ENCODE results near the gene ZDHHC22. TPM values are rescaled to one million over a fixed set of nuclear protein-coding genes. Genes with fewer than 3 reads are reported as not detected.

Gene ZDHHC22
- total RNA-seq, 1 experiment from 2014 or later, result 11.3 TPM

GRCh38 chr14:77131206-77131605 is 10.4 kb downstream of the ZDHHC22 start:
- H3T11ph ChIP-seq (ENCODE audit: low read length), result no peak overlapping the region
- no peak overlapping the region for H3K4me2 ChIP-seq (ENCODE audit: insufficient read depth, insufficient read length, low read length)
- no peaks in the 10 kb centered on the region for H4K20me1 ChIP-seq (ENCODE audit: control insufficient read depth, insufficient read depth, insufficient read length)
- H2AK5ac ChIP-seq (ENCODE audit: insufficient read length, low read length), result no peak overlapping the region
- Mint-ChIP-seq H3K27ac (no peak overlapping the region), H3K27me3 (ENCODE audit: low read depth) (peaks cover 7% of the 10 kb centered on the region), H3K36me3 (ENCODE audit: insufficient read depth in 1 of 3, low read depth in 3 of 3) (peaks cover 0 to 24% (median 7%) of the 10 kb centered on the region in 3 experiments; a peak in 5 of 7 replicates), H3K9me3 (no peaks in the 10 kb centered on the region), H3K4me1 (peaks cover 13 to 20% of the 10 kb centered on the region in 2 experiments), H3K4me3 (no peak overlapping the region)
- no peak overlapping the region for H3K27ac ChIP-seq (ENCODE audit: insufficient read length, low read depth, low read length)
- WGBS (ENCODE audit: extremely low coverage, insufficient read length, low lambda C conversion rate), result no CpG with 5 or more reads among the region's 2 CpGs
- H3K23me2 ChIP-seq (ENCODE audit: insufficient read length, low read depth, low read length, poor library complexity, severe bottlenecking), result no peaks in the 10 kb centered on the region
- H2BK120ac ChIP-seq (ENCODE audit: low read depth, low read length, poor library complexity, severe bottlenecking), result no peak overlapping the region
- H2BK15ac ChIP-seq (ENCODE audit: low read depth, low read length), result no peak overlapping the region
- no peak overlapping the region for H3K56ac ChIP-seq (ENCODE audit: insufficient read length, low read depth, low read length)
- no peak overlapping the region for H4K5ac ChIP-seq (ENCODE audit: insufficient read length, low read depth, low read length)
- no peak overlapping the region for H2BK5ac ChIP-seq (ENCODE audit: insufficient read length, low read length)
- no peak overlapping the region for H3K14ac ChIP-seq (ENCODE audit: insufficient read depth, low read length)
- DNase-seq, result peak; percentile 4
- no peaks in the 10 kb centered on the region for H3K79me2 ChIP-seq (ENCODE audit: insufficient read depth, low read length)
- no peak overlapping the region for H4K8ac ChIP-seq (replicated peaks; ENCODE audit: insufficient read length, low read depth, low read length)
- no peak overlapping the region for H3K9ac ChIP-seq (ENCODE audit: extremely low read depth, insufficient read length, low read length)
- H2AFZ ChIP-seq (ENCODE audit: low read length), result no peak overlapping the region
- H4K91ac ChIP-seq (ENCODE audit: insufficient read length, low read depth, low read length), result no peak overlapping the region
- no peaks in the 10 kb centered on the region for H3K79me1 ChIP-seq (ENCODE audit: insufficient read depth, low read depth, low read length, poor library complexity, severe bottlenecking)
- H3K27me3 ChIP-seq (ENCODE audit: insufficient read depth, low read length), result no peaks in the 10 kb centered on the region
- H3K18ac ChIP-seq (ENCODE audit: insufficient read length, low read depth, low read length), result no peak overlapping the region
- H2BK20ac ChIP-seq (ENCODE audit: low read depth, low read length, poor library complexity, severe bottlenecking), result no peak overlapping the region
- H2BK12ac ChIP-seq (ENCODE audit: insufficient read length, low read depth, low read length), result no peak overlapping the region
- no peak overlapping the region for H3K4ac ChIP-seq (ENCODE audit: low read depth, low read length)
- no peaks in the 10 kb centered on the region for H3K9me3 ChIP-seq (ENCODE audit: control insufficient read depth, low read depth, low read length)
- TF ChIP-seq, protein P1, sequence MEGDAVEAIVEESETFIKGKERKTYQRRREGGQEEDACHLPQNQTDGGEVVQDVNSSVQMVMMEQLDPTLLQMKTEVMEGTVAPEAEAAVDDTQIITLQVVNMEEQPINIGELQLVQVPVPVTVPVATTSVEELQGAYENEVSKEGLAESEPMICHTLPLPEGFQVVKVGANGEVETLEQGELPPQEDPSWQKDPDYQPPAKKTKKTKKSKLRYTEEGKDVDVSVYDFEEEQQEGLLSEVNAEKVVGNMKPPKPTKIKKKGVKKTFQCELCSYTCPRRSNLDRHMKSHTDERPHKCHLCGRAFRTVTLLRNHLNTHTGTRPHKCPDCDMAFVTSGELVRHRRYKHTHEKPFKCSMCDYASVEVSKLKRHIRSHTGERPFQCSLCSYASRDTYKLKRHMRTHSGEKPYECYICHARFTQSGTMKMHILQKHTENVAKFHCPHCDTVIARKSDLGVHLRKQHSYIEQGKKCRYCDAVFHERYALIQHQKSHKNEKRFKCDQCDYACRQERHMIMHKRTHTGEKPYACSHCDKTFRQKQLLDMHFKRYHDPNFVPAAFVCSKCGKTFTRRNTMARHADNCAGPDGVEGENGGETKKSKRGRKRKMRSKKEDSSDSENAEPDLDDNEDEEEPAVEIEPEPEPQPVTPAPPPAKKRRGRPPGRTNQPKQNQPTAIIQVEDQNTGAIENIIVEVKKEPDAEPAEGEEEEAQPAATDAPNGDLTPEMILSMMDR (conservative IDR thresholded peaks at IDR 0.05), result no peak
- no peak overlapping the region for H3K23ac ChIP-seq (ENCODE audit: insufficient read length, low read depth, low read length)
- H3K4me1 ChIP-seq (ENCODE audit: insufficient read depth, low read length), result no peaks in the 10 kb centered on the region; the same call in 1 of the 2 replicates

Measured in H9 (cell line).